ENCODE measurements around the gene LRIG1. TPM values are rescaled to one million over a fixed set of nuclear protein-coding genes. Genes with fewer than 3 reads are reported as not detected.

LRIG1 gene
- total RNA-seq, 1 experiment from 2014 or later = 14.7 TPM

DNA sequence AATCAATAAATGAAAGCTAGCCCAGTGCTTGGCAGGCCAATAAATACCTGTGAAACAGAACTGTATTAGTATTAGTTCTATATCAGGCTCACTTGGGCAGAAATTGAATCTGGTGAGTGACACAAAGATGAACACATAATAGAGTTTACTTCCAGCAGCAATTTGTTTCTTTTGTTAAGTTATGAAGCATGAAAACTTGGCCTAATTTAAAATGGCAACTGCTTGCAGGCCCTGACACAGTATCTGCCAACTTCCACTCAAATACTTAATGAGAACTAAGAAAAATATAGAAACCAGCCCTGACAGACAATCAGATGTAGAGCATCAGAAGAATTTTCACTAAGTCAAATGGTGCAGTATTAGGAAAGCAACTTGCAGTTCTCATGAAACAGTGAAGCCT, 37.6 kb upstream of the LRIG1 start:
- CTCF ChIA-PET = no interaction called here
- no peak for DNase-seq
- Mint-ChIP-seq H3K36me3 (ENCODE audit: insufficient read depth, unreplicated experiment) (no peaks in the 10 kb centered on the region), H3K4me1 (ENCODE audit: low read depth, unreplicated experiment) (no peaks in the 10 kb centered on the region), H3K4me3 (ENCODE audit: low read depth, unreplicated experiment) (no peak overlapping the region), H3K27ac (ENCODE audit: unreplicated experiment) (no peak overlapping the region), H3K9me3 (ENCODE audit: low read depth, unreplicated experiment) (no peaks in the 10 kb centered on the region), H3K27me3 (ENCODE audit: unreplicated experiment) (no peaks in the 10 kb centered on the region)
- intact Hi-C loops (cut with micrococcal nuclease; ENCODE audit: unreplicated experiment) = no loop called here
- TF ChIP-seq, protein P1, sequence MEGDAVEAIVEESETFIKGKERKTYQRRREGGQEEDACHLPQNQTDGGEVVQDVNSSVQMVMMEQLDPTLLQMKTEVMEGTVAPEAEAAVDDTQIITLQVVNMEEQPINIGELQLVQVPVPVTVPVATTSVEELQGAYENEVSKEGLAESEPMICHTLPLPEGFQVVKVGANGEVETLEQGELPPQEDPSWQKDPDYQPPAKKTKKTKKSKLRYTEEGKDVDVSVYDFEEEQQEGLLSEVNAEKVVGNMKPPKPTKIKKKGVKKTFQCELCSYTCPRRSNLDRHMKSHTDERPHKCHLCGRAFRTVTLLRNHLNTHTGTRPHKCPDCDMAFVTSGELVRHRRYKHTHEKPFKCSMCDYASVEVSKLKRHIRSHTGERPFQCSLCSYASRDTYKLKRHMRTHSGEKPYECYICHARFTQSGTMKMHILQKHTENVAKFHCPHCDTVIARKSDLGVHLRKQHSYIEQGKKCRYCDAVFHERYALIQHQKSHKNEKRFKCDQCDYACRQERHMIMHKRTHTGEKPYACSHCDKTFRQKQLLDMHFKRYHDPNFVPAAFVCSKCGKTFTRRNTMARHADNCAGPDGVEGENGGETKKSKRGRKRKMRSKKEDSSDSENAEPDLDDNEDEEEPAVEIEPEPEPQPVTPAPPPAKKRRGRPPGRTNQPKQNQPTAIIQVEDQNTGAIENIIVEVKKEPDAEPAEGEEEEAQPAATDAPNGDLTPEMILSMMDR (IDR thresholded peaks at IDR 0.05; ENCODE audit: unreplicated experiment) = no peak
- no TSS peak for BruUV-seq (replicated peaks)

DNA sequence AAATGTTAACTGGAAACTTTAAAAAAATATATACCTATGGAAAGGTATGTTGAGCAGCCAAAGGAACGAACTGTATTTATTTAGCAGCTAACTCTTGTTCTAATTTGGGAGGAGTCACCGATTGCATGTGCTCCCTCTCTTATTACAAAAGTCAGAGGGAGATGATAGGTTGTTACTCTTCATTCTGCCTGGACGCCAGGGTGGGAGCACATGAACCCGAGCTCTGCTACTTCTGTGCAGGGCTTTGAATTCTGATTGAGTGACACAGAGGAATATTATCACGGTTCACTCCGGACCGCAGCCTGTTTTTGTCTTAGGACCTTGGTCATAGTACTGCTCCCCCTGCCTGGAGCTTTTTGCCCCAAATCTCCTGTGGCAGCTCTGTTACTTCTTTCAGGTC, 36.9 kb upstream of the LRIG1 start:
- intact Hi-C loops (cut with micrococcal nuclease; ENCODE audit: unreplicated experiment) = no loop called here
- H3K27ac Mint-ChIP-seq (ENCODE audit: unreplicated experiment) = no peak overlapping the region
- H3K9me3 Mint-ChIP-seq (ENCODE audit: low read depth, unreplicated experiment) = no peaks in the 10 kb centered on the region
- TF ChIP-seq, protein P1 (IDR thresholded peaks at IDR 0.05; ENCODE audit: unreplicated experiment) = no peak
- no peak for DNase-seq
- no TSS peak for BruUV-seq (replicated peaks)
- no peaks in the 10 kb centered on the region for H3K4me1 Mint-ChIP-seq (ENCODE audit: low read depth, unreplicated experiment)
- no peaks in the 10 kb centered on the region for H3K27me3 Mint-ChIP-seq (ENCODE audit: unreplicated experiment)
- no peak overlapping the region for H3K4me3 Mint-ChIP-seq (ENCODE audit: low read depth, unreplicated experiment)
- H3K36me3 Mint-ChIP-seq (ENCODE audit: insufficient read depth, unreplicated experiment) = no peaks in the 10 kb centered on the region
- CTCF ChIA-PET = no interaction called here

DNA sequence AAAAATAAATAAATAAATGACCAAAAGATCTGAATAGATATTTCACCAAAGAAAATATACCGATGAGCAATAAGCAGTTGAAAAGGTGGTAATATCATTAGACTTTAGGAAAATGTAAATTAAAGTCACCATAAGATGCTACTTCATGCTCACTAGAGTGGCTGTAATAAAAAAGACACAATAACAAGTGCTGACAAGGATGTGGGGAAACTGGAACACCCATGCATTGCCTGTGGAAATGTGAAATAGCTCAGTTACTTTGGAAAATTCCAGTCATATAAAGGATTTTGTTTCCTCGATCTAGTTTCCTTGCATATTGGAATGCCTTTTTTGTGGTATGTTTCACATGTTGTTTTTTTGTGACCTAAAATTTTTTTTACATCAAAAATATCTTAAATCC, 36.0 kb upstream of the LRIG1 start:
- H3K9me3 Mint-ChIP-seq (ENCODE audit: low read depth, unreplicated experiment) = no peaks in the 10 kb centered on the region
- no peaks in the 10 kb centered on the region for H3K4me1 Mint-ChIP-seq (ENCODE audit: low read depth, unreplicated experiment)
- no peaks in the 10 kb centered on the region for H3K27me3 Mint-ChIP-seq (ENCODE audit: unreplicated experiment)
- DNase-seq = no peak
- no peak overlapping the region for H3K4me3 Mint-ChIP-seq (ENCODE audit: low read depth, unreplicated experiment)
- H3K27ac Mint-ChIP-seq (ENCODE audit: unreplicated experiment) = no peak overlapping the region
- intact Hi-C loops (cut with micrococcal nuclease; ENCODE audit: unreplicated experiment) = no loop called here
- BruUV-seq (replicated peaks) = no TSS peak
- no peaks in the 10 kb centered on the region for H3K36me3 Mint-ChIP-seq (ENCODE audit: insufficient read depth, unreplicated experiment)
- CTCF ChIA-PET = no interaction called here
- TF ChIP-seq, protein P1 (IDR thresholded peaks at IDR 0.05; ENCODE audit: unreplicated experiment) = no peak

DNA sequence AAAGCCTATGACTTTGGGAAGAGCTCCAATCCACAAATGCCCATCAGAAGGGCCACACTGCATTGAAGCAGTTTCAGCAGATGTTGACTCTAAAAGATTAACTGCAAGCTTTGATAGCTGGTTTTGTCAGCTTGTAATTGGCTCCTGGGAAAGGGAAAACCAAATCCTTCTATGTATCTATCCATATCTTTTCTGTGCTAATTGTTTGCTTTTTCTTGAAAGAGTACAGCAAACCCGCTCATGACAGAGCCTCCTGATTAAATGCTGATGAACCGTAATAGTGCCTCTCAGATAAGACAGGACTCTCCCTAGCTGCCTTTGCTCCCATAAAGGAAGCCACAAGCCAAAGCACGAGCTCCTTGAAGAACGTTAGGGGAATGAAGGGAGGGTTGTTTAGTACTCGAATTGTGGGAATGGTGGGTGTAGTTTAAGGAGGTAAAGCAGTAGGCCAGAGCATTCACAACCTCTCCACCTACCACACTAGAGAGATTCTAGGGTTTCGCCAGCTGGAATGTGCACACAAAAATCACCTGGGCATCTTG, 33.6 kb upstream of the LRIG1 start:
- Mint-ChIP-seq H3K36me3 (ENCODE audit: insufficient read depth, unreplicated experiment) (no peaks in the 10 kb centered on the region), H3K27me3 (ENCODE audit: unreplicated experiment) (no peaks in the 10 kb centered on the region), H3K9me3 (ENCODE audit: low read depth, unreplicated experiment) (no peaks in the 10 kb centered on the region), H3K4me3 (ENCODE audit: low read depth, unreplicated experiment) (no peak overlapping the region), H3K4me1 (ENCODE audit: low read depth, unreplicated experiment) (no peaks in the 10 kb centered on the region), H3K27ac (ENCODE audit: unreplicated experiment) (no peak overlapping the region)
- TF ChIP-seq, protein P1 (IDR thresholded peaks at IDR 0.05; ENCODE audit: unreplicated experiment) = no peak
- CTCF ChIA-PET = interaction anchor here (0.6 kb wide), 1 partner anchor 33 kb away, joined by 7 read pairs; no protein-coding TSS in a partner anchor
- DNase-seq = no peak
- BruUV-seq (replicated peaks) = no TSS peak
- intact Hi-C loops (cut with micrococcal nuclease; ENCODE audit: unreplicated experiment) = no loop called here

Measured in Calu3 (cell line).